HepG2 (cell line): ENCODE results near the gene COG1.

Experiments used
- ETS1 ChIP-seq: sonication (generic); formaldehyde crosslinking; IDR thresholded peaks from 2 replicates; pipeline ENCODE4 v1.4.0; 2020; ENCODE audit warnings: missing genetic modification reagents
- MAZ ChIP-seq, 2 experiments: sonication (generic) in 1 of 2; formaldehyde crosslinking in 1 of 2; IDR thresholded peaks; 2 replicates each; pipeline versions ENCODE4 v1.5.0 to v1.6.1; 2012 to 2020; ENCODE audit warnings: low read depth in 2 of 2, mild to moderate bottlenecking in 2 of 2, borderline replicate concordance in 1 of 2, improper control_type of control experiment in 1 of 2, low read length in 1 of 2, missing genetic modification reagents in 1 of 2, moderate library complexity in 1 of 2
- ZNF343 ChIP-seq: sonication (generic); formaldehyde crosslinking; IDR thresholded peaks from 2 replicates; pipeline ENCODE4 v1.4.0; 2020; ENCODE audit warnings: mild to moderate bottlenecking, missing genetic modification reagents
- TF ChIP-seq, protein P1 (sequence below): sonication (generic); formaldehyde crosslinking; IDR thresholded peaks from 2 replicates; pipeline ENCODE4 v1.5.0; 2020; ENCODE audit warnings: mild to moderate bottlenecking, missing genetic modification reagents, moderate library complexity
- TF ChIP-seq, protein P2 (sequence below): sonication (generic); formaldehyde crosslinking; IDR thresholded peaks from 2 replicates; pipeline ENCODE4 v1.4.0; 2020; ENCODE audit warnings: missing genetic modification reagents

- TF ChIP-seq, protein P1, sequence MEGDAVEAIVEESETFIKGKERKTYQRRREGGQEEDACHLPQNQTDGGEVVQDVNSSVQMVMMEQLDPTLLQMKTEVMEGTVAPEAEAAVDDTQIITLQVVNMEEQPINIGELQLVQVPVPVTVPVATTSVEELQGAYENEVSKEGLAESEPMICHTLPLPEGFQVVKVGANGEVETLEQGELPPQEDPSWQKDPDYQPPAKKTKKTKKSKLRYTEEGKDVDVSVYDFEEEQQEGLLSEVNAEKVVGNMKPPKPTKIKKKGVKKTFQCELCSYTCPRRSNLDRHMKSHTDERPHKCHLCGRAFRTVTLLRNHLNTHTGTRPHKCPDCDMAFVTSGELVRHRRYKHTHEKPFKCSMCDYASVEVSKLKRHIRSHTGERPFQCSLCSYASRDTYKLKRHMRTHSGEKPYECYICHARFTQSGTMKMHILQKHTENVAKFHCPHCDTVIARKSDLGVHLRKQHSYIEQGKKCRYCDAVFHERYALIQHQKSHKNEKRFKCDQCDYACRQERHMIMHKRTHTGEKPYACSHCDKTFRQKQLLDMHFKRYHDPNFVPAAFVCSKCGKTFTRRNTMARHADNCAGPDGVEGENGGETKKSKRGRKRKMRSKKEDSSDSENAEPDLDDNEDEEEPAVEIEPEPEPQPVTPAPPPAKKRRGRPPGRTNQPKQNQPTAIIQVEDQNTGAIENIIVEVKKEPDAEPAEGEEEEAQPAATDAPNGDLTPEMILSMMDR = no peak
- TF ChIP-seq MAZ (IDR thresholded peaks at IDR 0.05; ENCODE audit: borderline replicate concordance, low read depth, low read length) = no peak
- TF ChIP-seq MAZ (CRISPR knock-in tag; IDR thresholded peaks at IDR 0.05; ENCODE audit: low read depth) = no peak
- TF ChIP-seq ETS1 (CRISPR knock-in tag) = no peak
- no peak for TF ChIP-seq ZNF343 (CRISPR knock-in tag)
- TF ChIP-seq, protein P2, sequence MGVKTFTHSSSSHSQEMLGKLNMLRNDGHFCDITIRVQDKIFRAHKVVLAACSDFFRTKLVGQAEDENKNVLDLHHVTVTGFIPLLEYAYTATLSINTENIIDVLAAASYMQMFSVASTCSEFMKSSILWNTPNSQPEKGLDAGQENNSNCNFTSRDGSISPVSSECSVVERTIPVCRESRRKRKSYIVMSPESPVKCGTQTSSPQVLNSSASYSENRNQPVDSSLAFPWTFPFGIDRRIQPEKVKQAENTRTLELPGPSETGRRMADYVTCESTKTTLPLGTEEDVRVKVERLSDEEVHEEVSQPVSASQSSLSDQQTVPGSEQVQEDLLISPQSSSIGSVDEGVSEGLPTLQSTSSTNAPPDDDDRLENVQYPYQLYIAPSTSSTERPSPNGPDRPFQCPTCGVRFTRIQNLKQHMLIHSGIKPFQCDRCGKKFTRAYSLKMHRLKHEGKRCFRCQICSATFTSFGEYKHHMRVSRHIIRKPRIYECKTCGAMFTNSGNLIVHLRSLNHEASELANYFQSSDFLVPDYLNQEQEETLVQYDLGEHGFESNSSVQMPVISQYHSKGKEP (CRISPR knock-in tag) = no peak
These were observed 31.8 kb upstream of the COG1 start for GRCh38 chr17:73160980-73161630.
